Activated CD8-positive, alpha-beta memory T cell treated with anti-CD3 and anti-CD28 coated beads, Interleukin-2, amount 50 U/mL, for 48 hours (primary cell): Measurements from ENCODE around the gene CDK17.
"Not testable (repeated sequence)": the region's sequence is repeated elsewhere in the genome, so short reads cannot be mapped to it uniquely, and the experiment has no call there.

ENCODE experiments used
- DNase-seq: peaks from one replicate; pipeline ENCODE4 v3.0.0-alpha.2; 2020

CDK17 gene

DNA sequence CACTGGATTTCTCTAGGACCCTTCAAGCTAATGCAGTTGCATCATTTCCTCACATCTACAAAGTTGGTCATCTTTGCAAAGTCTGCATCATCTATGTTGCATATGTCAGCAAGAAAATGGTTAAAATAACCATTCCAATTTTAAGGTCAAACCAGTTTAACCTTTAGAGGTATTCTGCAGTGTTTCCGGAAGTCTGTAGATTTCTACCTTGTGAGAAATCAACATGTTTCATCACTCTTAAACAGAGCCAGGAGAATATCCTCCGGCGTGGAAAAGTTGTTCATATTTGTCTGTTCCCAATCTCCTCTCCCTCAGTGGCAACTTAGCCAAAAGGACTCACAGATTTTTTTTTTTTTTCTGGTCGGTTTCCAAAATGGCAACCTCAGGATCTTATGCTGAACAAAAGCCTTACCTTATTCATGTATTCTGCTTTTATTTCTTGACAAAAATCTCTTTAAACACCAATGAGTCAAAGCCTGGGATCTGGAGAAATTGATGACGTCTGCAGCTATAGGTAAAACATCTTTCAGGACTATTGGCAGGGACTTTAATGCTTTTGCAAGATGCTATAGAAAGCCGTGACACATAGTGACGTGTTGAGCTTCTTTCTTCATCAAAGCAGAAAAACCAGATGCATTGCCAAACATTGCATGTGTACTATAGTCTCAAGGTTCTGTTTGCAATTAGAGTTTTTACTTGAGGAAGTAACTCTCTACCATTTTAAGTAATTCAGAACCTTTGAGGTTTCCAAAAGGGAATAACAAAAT lies 16.0 kb upstream of the CDK17 start:
- no peak for DNase-seq

GRCh38 chr12:96414637-96415036 lies 14.4 kb upstream of the CDK17 start:
- DNase-seq: no peak

DNA sequence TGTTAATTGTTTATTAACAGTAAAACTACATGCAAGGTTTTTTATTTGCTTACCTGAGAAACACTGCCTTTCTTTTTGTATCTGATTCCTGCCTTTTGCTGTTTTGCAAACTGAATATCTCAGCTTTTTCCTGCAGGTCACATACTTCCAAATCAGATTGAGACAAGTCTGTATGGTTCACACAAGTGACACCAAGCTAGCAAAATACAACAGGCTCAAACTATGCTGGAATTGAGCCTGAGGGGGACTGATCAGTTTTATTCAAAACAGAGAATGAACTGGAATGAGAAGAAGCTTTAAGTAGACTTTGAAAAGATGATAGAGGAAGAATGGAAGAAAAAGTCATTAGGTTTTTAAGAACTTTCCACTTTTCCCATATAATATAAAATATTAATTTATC lies 12.2 kb upstream of the CDK17 start:
- DNase-seq: no peak

GRCh38 chr12:96409731-96410130 lies 9.5 kb upstream of the CDK17 start:
- DNase-seq: no peak

DNA sequence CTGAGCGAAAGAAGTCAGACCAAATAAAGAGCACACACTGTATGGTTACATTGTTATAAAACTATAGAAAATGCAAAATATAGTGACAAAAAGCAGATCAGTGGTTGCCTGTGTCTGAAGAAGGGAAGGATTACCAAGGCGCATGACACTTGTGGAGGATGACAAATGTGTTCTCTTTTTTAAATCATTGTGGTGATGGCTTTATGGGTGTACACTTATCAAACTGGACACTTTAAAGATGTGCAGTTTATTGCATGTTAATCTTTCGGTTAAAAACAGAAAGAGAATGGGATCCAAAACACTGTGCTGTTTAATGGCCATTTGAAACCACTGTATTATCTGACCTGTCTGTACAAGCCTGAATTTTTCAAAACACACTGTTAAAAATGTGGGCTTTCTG lies 8.8 kb upstream of the CDK17 start:
- DNase-seq: no peak

DNA sequence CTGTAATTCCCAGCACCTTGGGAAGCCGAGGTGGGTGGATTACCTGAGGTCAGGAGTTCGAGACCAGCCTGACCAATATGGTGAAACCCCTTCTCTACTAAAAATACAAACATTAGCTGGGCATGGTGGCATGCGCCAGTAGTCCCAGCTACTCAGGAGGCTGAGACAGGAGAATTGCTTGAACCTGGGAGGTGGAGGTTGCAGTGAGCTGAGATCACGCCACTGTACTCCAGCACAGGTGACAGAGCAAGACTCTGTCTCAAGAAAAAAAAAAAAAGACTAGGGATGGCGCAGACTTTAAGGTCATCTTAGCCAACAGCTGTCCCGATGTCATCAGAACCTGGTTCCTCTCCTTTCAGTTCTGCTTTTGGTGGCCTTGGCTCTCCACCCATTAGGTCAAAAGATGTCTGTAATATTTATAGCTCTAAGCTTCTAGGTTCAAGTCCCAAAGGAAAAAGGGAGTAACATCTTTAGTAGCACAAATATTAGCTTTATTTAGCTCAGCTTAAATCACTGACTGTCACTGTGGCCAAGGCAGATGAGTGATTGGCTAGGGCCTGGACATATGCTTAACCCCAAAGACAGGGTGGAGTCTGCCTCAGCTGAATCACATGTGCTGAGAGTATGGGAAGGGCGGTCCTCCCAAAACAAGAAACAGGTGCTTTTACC lies 7.3 kb upstream of the CDK17 start:
- not testable (repeated sequence) for DNase-seq

- no peak for DNase-seq
Measured at GRCh38 chr12:96404696-96405095, 4.5 kb upstream of the CDK17 start.

- no peak for DNase-seq
Measured at GRCh38 chr12:96403870-96404269, 3.6 kb upstream of the CDK17 start.

DNA sequence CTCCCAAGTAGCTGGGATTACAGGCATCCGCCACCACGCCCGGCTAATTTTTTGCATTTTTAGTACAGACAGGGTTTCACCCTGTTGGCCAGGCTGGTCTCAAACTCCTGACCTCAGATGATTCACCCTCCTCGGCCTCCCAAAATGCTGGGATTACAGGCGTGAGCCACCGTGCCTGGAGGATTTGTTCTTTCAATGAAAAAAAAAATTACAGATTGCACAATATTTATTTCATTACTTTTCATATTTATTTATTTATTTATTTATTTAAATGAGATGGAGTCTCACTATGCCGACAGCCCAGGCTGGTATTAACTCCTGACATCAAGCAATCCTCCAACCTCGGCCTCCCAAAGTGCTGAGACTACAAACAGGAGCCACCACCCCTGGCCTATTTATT lies 2.3 kb upstream of the CDK17 start:
- DNase-seq: not testable (repeated sequence)

- no peak for DNase-seq
Measured at GRCh38 chr12:96402061-96402460, 1.8 kb upstream of the CDK17 start.

DNA sequence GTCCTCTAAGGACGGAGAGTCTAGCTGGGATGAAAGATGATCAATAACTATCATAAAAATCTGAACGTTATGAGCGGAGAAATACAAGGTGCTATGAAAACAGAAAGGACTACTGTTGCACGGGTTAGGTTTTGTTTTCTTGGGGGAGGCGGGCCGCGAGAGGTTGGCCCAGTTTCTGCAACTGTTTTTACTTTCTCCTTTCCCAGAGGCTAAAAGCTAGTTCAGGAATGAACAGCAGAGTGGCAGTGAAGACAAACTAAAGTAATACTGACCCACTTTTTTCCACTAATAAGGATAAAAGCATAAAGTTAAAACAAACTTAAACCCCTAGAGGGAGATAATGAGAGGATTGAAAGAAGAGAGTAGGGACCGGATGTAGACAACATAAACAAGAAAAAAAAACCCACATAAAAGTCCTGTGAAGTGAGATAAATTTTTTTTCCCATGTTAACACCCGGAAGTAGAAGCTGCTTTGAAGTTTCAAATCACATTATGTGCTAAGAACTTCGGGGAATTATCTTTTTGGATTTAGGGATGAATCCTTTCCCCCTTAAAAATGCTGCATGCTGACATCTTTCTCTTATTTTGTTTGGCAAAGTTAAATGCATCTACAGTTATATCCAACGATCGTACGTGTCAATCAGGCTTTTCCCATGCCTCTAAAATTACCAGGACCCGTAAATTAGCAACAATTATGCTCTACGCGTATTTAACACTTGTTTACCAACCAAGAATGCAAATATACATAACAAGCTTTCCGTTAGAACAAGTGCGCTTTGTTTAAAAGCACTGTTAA lies 1.0 kb upstream of the CDK17 start:
- DNase-seq: no peak

DNA sequence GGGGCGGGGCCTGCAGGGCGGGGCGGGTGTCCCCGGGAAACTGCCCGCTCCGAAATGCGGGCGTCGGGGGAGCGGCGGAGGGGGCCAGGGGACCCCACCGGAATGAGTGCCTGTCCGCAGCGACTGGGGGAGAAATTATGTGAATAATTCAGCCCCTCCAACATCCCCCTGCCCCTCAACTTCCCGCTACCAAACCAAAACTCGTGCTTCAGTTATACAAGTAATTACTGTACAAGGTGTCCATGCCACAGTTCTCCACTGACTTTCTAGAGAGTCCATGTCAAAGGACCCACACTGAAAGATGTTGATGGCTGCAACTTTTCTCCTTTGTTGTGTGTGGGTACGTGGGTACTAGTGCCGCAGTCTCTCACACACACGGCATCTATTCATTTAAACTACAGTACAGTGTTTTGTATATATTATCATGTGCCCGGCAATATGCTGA lies 414 bp upstream of the CDK17 start:
- DNase-seq: no peak

- peak; percentile 86 for DNase-seq
Measured at GRCh38 chr12:96399120-96399918, 920 bp downstream of the CDK17 start.

GRCh38 chr12:96398424-96399119 lies 1.7 kb downstream of the CDK17 start:
- DNase-seq: no peak

GRCh38 chr12:96397756-96398423 lies 2.3 kb downstream of the CDK17 start:
- DNase-seq: no peak

DNA sequence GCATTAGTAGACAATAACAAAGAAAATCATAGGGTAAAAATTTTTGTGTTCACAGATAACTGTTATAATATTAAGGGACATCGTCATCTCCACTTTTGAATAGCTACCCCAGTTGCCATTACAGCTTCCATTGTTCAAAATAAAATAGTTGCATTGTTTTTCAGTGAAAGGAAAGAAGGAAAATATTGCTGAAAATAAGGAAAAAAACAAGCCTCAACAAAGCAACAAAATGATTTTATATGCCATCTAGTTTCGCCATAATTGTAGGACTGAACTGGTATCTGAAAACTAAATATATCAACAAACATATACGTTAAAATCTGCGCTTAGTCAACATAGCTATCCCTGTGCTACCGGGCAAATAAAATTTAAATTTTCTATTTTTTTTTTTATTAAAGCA lies 3.3 kb downstream of the CDK17 start:
- DNase-seq: no peak

DNA sequence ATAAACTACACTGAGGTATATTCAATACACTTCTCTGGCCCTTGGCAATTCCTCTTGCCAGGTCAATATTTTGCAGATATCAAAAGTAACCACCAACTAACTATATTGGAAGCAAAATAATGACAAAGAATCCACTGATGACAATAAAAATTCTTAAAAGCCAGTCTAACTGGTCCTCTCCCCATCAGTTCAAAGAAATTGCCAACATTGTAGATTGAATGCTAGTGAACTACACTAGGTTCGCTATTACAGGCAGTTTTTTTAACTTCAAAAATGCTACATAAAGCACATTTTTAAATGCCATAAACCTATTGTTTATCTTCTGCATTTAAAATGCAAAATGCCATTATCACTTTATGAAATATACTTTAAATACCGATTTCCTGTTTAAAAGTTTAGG lies 4.0 kb downstream of the CDK17 start:
- DNase-seq: no peak

DNA sequence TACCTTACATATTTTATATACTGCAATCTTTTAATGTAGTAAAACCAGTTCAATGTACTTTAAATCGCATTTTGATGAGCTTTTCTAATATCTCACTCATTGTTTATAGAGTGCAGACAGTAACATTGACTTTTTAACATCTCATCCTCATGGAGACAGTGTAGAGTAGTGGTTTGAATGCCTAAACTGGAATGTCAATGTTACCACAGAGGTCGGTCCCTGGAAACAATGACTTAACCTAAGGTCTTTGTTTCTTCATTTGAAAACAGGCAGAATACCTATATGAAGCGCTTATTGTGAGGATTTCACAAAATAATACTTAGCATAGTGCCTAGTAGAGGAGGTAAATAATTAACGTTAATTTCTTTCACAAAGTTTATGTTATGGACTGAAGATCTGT lies 5.0 kb downstream of the CDK17 start:
- no peak for DNase-seq

GRCh38 chr12:96393229-96393628 lies 7.0 kb downstream of the CDK17 start:
- DNase-seq: not testable (repeated sequence)

GRCh38 chr12:96392397-96392796 lies 7.8 kb downstream of the CDK17 start:
- no peak for DNase-seq

DNA sequence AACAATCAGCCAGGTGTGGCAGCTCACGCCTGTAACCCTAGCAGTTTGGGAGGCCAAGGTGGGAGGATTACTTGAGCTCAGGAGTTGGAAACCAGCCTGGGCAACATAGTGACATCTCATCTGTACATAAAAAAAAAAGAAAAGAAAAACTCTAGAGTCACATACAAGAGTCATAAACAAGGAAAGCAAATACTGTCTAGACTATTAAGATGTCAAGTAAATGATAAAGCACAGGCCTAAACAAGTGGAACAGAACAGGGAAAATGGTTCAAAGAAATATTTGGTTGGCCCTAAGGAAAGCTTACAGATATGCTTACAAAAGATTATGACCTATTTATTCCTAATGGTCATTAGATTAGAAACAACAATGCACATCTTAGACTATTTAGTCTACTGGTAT lies 12.3 kb downstream of the CDK17 start:
- DNase-seq: no peak

DNA sequence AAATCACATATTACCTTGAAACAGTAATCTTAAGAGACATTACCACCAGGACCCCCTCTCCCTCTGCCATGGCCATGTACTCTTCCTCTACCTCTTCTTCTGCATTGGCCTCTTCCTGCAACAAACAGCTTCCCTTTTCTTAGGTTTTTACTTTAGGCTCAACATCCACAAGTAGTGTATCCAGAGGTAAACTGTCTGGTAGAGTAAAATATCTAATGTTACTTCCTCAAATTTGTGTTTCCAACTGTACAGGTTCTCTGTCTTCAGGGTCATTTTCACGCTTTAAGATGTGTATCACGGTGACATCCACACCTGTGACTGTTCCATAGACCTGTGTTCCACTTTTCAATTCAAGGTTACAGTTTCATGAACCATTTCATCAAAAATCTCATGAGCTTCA lies 13.4 kb downstream of the CDK17 start:
- no peak for DNase-seq
